HepG2 (cell line): ENCODE results near the gene OR11L1. TPM values are rescaled to one million over a fixed set of nuclear protein-coding genes. Genes with fewer than 3 reads are reported as not detected.

Source experiments
- ATAC-seq: fragments of 200-7000 bp; cut with Tn5 transposase; 3 replicates; pipeline ENCODE4 v1.9.1; 2020; ENCODE audit warnings: mild to moderate bottlenecking, moderate library complexity
- Bru-seq: library from RNA; stranded (reverse); fragments of 400-500 nt; gene quantifications from one replicate; lab custom pipeline; 2021; lab: Mats Ljungman, UMichigan
- BruChase-seq, 2 experiments: library from RNA; stranded (reverse); fragments of 400-500 nt; gene quantifications; one replicate each; lab custom pipeline; 2021; lab: Mats Ljungman, UMichigan
- BruUV-seq: library from RNA; stranded (reverse); fragments of 400-500 nt; replicated peaks from 2 replicates; lab custom pipeline; 2021; lab: Mats Ljungman, UMichigan
- CTCF ChIA-PET: fragments of 300-600 bp; formaldehyde crosslinking; extraction: SDS; loops from one replicate; lab custom pipeline; 2021; ENCODE audit warnings: low total read pairs, inconsistent platforms, low intra/inter-chr PET ratio; lab: Yijun Ruan, JAX
- POLR2A ChIA-PET: fragments of 350-600 bp; sonication (Branson Sonifier 250); formaldehyde crosslinking; loops from one replicate; lab custom pipeline; 2020; ENCODE audit warnings: antibody characterized with exemption, inconsistent platforms; lab: Yijun Ruan, JAX
- DNase-seq: peaks from one replicate; pipeline ENCODE4 v3.0.0-alpha.2; 2015; ENCODE audit warnings: low spot score
- FAIRE-seq: peaks from 3 replicates; lab custom pipeline; 2011; peaks lifted over from hg19 to GRCh38; lab: Jason Lieb, UNC
- H2AFZ ChIP-seq: one replicate; pipeline ENCODE4 v1.6.1; 2011; ENCODE audit warnings: low read length, inconsistent platforms
- H3K27ac ChIP-seq: fragments of 300-600 bp; 3 replicates; pipeline ENCODE4 v1.8.0; 2011; ENCODE audit warnings: mixed run types, mild to moderate bottlenecking, mixed read lengths, low read length, inconsistent platforms; ENCODE audit not compliant: insufficient read depth; ENCODE audit errors: extremely low read length
- H3K27me3 ChIP-seq, 2 experiments: fragments of 200-600 bp in 1 of 2; 2 replicates in 1 of 2; 3 replicates in 1 of 2; pipeline versions ENCODE4 v1.6.0 to v1.8.0; 2011; ENCODE audit warnings: low read length in 2 of 2, mild to moderate bottlenecking in 2 of 2, moderate library complexity in 2 of 2, inconsistent platforms in 1 of 2; ENCODE audit not compliant: insufficient read depth in 2 of 2, control insufficient read depth in 1 of 2
- H3K36me3 ChIP-seq, 2 experiments: fragments of 200-600 bp in 1 of 2; replicated peaks in 1 of 2; 2 replicates in 1 of 2; 3 replicates in 1 of 2; pipeline versions ENCODE4 v1.5.1 to v1.8.0; 2011; ENCODE audit warnings: low read length in 2 of 2, inconsistent platforms in 1 of 2; ENCODE audit not compliant: insufficient read depth in 2 of 2, control insufficient read depth in 1 of 2
- H3K4me1 ChIP-seq: 2 replicates; pipeline ENCODE4 v1.5.1; 2012; ENCODE audit warnings: low read length, inconsistent platforms; ENCODE audit not compliant: insufficient read depth
- H3K4me2 ChIP-seq: 2 replicates; pipeline ENCODE4 v1.6.0; 2011; ENCODE audit warnings: low read depth, low read length, inconsistent platforms
- H3K4me3 ChIP-seq, 3 experiments: fragments of 200-600 bp in 1 of 3; sonication (generic), shearing (Covaris generic) in 1 of 3; replicated peaks in 1 of 3; 2 replicates each; pipeline ENCODE4 v1.5.1; 2011 to 2016; ENCODE audit warnings: low read length in 3 of 3, inconsistent platforms in 2 of 3, low read depth in 2 of 3, mild to moderate bottlenecking in 2 of 3, control low read depth in 1 of 3, mixed read lengths in 1 of 3; ENCODE audit not compliant: insufficient read depth in 1 of 3
- H3K79me2 ChIP-seq: one replicate; pipeline ENCODE4 v1.6.1; 2011; ENCODE audit warnings: low read length, inconsistent platforms; ENCODE audit not compliant: insufficient read depth
- H3K9ac ChIP-seq: 2 replicates; pipeline ENCODE4 v1.6.0; 2011; ENCODE audit warnings: mild to moderate bottlenecking, low read depth, low read length, inconsistent platforms; ENCODE audit not compliant: insufficient read depth
- H3K9me3 ChIP-seq: 2 replicates; pipeline ENCODE4 v1.5.1; 2012; ENCODE audit warnings: mild to moderate bottlenecking, low read length
- H4K20me1 ChIP-seq: 2 replicates; pipeline ENCODE4 v1.6.0; 2011; ENCODE audit warnings: inconsistent platforms, mild to moderate bottlenecking, low read length, moderate library complexity; ENCODE audit not compliant: insufficient read depth
- DR1 ChIP-seq: sonication (generic); formaldehyde crosslinking; IDR thresholded peaks from 2 replicates; pipeline ENCODE4 v1.8.0; 2021; ENCODE audit warnings: mild to moderate bottlenecking, missing genetic modification reagents, inconsistent platforms
- XRCC5 ChIP-seq: fragments of 200-400 bp; formaldehyde crosslinking; optimal IDR thresholded peaks from 2 replicates; pipeline ENCODE3; 2017; ENCODE audit warnings: mild to moderate bottlenecking, low read length
- ZSCAN31 ChIP-seq: sonication (generic); formaldehyde crosslinking; IDR thresholded peaks from 2 replicates; pipeline ENCODE4 v1.5.0; 2020; ENCODE audit warnings: low read depth, mild to moderate bottlenecking, missing genetic modification reagents
- WGBS: methylation state at CpG from one replicate; pipeline ENCODE4 v1.1.6; 2017; ENCODE audit warnings: low lambda C conversion rate; 5-methylcytosine and 5-hydroxymethylcytosine counted together
- in situ Hi-C: cut with HindIII; loops from 2 replicates; pipeline ENCODE4 v1.10.0; 2017; ENCODE audit warnings: low pct_unique_long_range_greater_than_20kb; ENCODE audit not compliant: extremely low pct_ligation_motif_present
- intact Hi-C: fragments of 100-400 bp; cut with micrococcal nuclease; formaldehyde crosslinking; loops from one replicate; pipeline ENCODE4 v1.10.0; 2022; ENCODE audit not compliant: unreplicated experiment
- long read RNA-seq, 2 experiments: library from RNA in 1 of 2; library from polyadenylated mRNA in 1 of 2; stranded (forward) in 1 of 2; unstranded in 1 of 2; transcript quantifications; one replicate each; pipeline ENCODE4 v2.0.0, GENCODE V29; 2019 to 2022
- polyA minus RNA-seq, 3 experiments: library from RNA; depleted of rRNA, polyadenylated mRNA; stranded (reverse); fragments of >200 nt; gene quantifications; 2 replicates each; pipeline ENCODE4 v1.2.3, GENCODE V29; 2011; ENCODE audit warnings: low replicate concordance in 1 of 3
- polyA plus RNA-seq, 8 experiments: library from polyadenylated mRNA; depleted of rRNA in 3 of 8; stranded (reverse) in 7 of 8; unstranded in 1 of 8; fragments of >200 nt; fragmentation: Illumina TruSeq in 4 of 8; extraction: Trizol in 4 of 8; gene quantifications; 2 replicates each; pipeline versions ENCODE4 v1.2.1 to v1.2.3, GENCODE V29; 2011 to 2016; ENCODE audit warnings: low read depth in 4 of 8, missing spikeins in 1 of 8, mixed read lengths in 1 of 8; ENCODE audit not compliant: insufficient read depth in 1 of 8
- total RNA-seq, 5 experiments: library from RNA; depleted of rRNA; stranded (reverse); fragments of >200 nt; fragmentation: Illumina TruSeq; extraction: Trizol; gene quantifications; 2 replicates each; pipeline ENCODE4 v1.2.3, GENCODE V29; 2016; ENCODE audit warnings: low read depth in 1 of 5
- TF ChIP-seq, protein P1 (sequence below): sonication (generic); formaldehyde crosslinking; IDR thresholded peaks from 2 replicates; pipeline ENCODE4 v1.5.0; 2020; ENCODE audit warnings: mild to moderate bottlenecking, missing genetic modification reagents, borderline replicate concordance
- TF ChIP-seq, protein P2 (sequence below): sonication (generic); formaldehyde crosslinking; IDR thresholded peaks from 2 replicates; pipeline ENCODE4 v1.9.0; 2021; ENCODE audit warnings: missing genetic modification reagents, borderline replicate concordance
- TF ChIP-seq, protein P3 (sequence below): sonication (generic); formaldehyde crosslinking; IDR thresholded peaks from 2 replicates; pipeline ENCODE4 v1.8.0; 2022; ENCODE audit warnings: missing genetic modification reagents, mild to moderate bottlenecking, borderline replicate concordance

The OR11L1 gene, protein sequence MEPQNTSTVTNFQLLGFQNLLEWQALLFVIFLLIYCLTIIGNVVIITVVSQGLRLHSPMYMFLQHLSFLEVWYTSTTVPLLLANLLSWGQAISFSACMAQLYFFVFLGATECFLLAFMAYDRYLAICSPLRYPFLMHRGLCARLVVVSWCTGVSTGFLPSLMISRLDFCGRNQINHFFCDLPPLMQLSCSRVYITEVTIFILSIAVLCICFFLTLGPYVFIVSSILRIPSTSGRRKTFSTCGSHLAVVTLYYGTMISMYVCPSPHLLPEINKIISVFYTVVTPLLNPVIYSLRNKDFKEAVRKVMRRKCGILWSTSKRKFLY
- total RNA-seq (2016; rRNA removed; fragmentation: Illumina TruSeq; extraction: Trizol) (not detected in 2 replicates), polyA plus RNA-seq (2011; rRNA removed) (not detected in 2 replicates), polyA minus RNA-seq (2011; rRNA and poly(A)+ RNA removed; ENCODE audit: low replicate concordance) (not detected in 2 replicates), Bru-seq, nascent RNA (not detected), BruChase-seq, experiment 1, labeled RNA remaining after a 6-hour chase (not detected), BruChase-seq, experiment 2, labeled RNA remaining after a 2-hour chase (not detected)
- not detected in 2 replicates for total RNA-seq (2016; cell fraction: cytosol; rRNA removed; fragmentation: Illumina TruSeq; extraction: Trizol; ENCODE audit: low read depth)
- not detected in 2 replicates for total RNA-seq (2016; cell fraction: insoluble cytoplasmic fraction; rRNA removed; fragmentation: Illumina TruSeq; extraction: Trizol)
- not detected in 2 replicates for total RNA-seq (2016; cell fraction: membrane; rRNA removed; fragmentation: Illumina TruSeq; extraction: Trizol)
- not detected in 2 replicates for total RNA-seq (2016; cell fraction: nucleus; rRNA removed; fragmentation: Illumina TruSeq; extraction: Trizol)
- not detected in 2 replicates for polyA plus RNA-seq (2011; cell fraction: cytosol; rRNA removed)
- polyA plus RNA-seq (2011; cell fraction: nucleus; rRNA removed), result not detected in 2 replicates
- polyA plus RNA-seq (2012), result not detected in 2 replicates
- polyA plus RNA-seq (2016; cell fraction: cytosol; fragmentation: Illumina TruSeq; extraction: Trizol; ENCODE audit: low read depth), result not detected in 2 replicates
- polyA plus RNA-seq (2016; cell fraction: insoluble cytoplasmic fraction; fragmentation: Illumina TruSeq; extraction: Trizol; ENCODE audit: low read depth), result not detected in 2 replicates
- not detected in 2 replicates for polyA plus RNA-seq (2016; cell fraction: membrane; fragmentation: Illumina TruSeq; extraction: Trizol; ENCODE audit: low read depth)
- polyA plus RNA-seq (2016; cell fraction: nucleus; fragmentation: Illumina TruSeq; extraction: Trizol; ENCODE audit: insufficient read depth, low read depth), result not detected in 2 replicates
- not detected in 2 replicates for polyA minus RNA-seq (2011; cell fraction: cytosol; rRNA and poly(A)+ RNA removed)
- not detected in 2 replicates for polyA minus RNA-seq (2011; cell fraction: nucleus; rRNA and poly(A)+ RNA removed)
- long read RNA-seq, experiment 1, result 0 reads
- long read RNA-seq, experiment 2, result 0 reads

DNA sequence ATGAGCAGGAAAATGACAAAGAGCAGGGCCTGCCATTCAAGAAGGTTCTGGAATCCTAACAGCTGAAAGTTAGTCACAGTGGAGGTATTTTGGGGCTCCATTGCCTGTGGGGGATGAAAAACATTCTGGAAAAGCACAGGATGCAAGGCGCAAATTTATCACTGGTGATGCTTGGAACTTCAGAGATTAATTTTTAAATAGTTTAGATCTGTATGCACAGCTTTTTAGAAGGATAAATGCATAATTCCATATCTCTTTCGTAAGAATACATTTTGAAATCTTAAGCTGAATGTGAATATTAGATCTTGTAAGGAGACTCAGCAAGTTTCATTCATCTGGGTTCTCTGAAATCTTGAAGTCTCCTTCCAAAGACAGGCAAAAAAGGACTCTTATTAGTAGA is at the start of gene OR11L1:
Gene OR11L1 (minus strand): TSS at position 101 of the 400 bp plus-strand sequence. CDS start 0 bp downstream, at position 101.
- no peaks in the 10 kb centered on the region for H4K20me1 ChIP-seq
- ATAC-seq, result no peak
- no peaks in the 10 kb centered on the region; a peak in 1 of 5 replicates for H3K27me3 ChIP-seq
- CTCF ChIA-PET, result no interaction called here
- POLR2A ChIA-PET, result no interaction called here
- H3K79me2 ChIP-seq, result no peaks in the 10 kb centered on the region
- no TSS peak for BruUV-seq
- 27% methylated on average over 2 of the region's 2 CpGs for WGBS
- H2AFZ ChIP-seq, result no peak within 1 kb of the TSS
- no peaks in the 10 kb centered on the region for H3K4me1 ChIP-seq
- no peak within 1 kb of the TSS for H3K27ac ChIP-seq
- intact Hi-C loops (no loop called here), in situ Hi-C loops (no loop called here)
- no peak for FAIRE-seq
- H3K36me3 ChIP-seq, result no peaks in the 10 kb centered on the region
- H3K9ac ChIP-seq, result no peak within 1 kb of the TSS
- no peaks in the 10 kb centered on the region for H3K9me3 ChIP-seq
- H3K4me3 ChIP-seq, result no peak within 1 kb of the TSS
- H3K4me2 ChIP-seq, result no peak within 1 kb of the TSS
- DNase-seq, result no peak
- TF ChIP-seq, protein P1, sequence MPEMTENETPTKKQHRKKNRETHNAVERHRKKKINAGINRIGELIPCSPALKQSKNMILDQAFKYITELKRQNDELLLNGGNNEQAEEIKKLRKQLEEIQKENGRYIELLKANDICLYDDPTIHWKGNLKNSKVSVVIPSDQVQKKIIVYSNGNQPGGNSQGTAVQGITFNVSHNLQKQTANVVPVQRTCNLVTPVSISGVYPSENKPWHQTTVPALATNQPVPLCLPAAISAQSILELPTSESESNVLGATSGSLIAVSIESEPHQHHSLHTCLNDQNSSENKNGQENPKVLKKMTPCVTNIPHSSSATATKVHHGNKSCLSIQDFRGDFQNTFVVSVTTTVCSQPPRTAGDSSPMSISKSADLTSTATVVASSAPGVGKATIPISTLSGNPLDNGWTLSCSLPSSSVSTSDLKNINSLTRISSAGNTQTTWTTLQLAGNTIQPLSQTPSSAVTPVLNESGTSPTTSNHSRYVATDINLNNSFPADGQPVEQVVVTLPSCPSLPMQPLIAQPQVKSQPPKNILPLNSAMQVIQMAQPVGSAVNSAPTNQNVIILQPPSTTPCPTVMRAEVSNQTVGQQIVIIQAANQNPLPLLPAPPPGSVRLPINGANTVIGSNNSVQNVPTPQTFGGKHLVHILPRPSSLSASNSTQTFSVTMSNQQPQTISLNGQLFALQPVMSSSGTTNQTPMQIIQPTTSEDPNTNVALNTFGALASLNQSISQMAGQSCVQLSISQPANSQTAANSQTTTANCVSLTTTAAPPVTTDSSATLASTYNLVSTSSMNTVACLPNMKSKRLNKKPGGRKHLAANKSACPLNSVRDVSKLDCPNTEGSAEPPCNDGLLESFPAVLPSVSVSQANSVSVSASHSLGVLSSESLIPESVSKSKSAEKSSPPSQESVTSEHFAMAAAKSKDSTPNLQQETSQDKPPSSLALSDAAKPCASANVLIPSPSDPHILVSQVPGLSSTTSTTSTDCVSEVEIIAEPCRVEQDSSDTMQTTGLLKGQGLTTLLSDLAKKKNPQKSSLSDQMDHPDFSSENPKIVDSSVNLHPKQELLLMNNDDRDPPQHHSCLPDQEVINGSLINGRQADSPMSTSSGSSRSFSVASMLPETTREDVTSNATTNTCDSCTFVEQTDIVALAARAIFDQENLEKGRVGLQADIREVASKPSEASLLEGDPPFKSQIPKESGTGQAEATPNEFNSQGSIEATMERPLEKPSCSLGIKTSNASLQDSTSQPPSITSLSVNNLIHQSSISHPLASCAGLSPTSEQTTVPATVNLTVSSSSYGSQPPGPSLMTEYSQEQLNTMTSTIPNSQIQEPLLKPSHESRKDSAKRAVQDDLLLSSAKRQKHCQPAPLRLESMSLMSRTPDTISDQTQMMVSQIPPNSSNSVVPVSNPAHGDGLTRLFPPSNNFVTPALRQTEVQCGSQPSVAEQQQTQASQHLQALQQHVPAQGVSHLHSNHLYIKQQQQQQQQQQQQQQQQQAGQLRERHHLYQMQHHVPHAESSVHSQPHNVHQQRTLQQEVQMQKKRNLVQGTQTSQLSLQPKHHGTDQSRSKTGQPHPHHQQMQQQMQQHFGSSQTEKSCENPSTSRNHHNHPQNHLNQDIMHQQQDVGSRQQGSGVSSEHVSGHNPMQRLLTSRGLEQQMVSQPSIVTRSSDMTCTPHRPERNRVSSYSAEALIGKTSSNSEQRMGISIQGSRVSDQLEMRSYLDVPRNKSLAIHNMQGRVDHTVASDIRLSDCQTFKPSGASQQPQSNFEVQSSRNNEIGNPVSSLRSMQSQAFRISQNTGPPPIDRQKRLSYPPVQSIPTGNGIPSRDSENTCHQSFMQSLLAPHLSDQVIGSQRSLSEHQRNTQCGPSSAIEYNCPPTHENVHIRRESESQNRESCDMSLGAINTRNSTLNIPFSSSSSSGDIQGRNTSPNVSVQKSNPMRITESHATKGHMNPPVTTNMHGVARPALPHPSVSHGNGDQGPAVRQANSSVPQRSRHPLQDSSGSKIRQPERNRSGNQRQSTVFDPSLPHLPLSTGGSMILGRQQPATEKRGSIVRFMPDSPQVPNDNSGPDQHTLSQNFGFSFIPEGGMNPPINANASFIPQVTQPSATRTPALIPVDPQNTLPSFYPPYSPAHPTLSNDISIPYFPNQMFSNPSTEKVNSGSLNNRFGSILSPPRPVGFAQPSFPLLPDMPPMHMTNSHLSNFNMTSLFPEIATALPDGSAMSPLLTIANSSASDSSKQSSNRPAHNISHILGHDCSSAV (CRISPR knock-in tag), result no peak
- TF ChIP-seq, protein P2, sequence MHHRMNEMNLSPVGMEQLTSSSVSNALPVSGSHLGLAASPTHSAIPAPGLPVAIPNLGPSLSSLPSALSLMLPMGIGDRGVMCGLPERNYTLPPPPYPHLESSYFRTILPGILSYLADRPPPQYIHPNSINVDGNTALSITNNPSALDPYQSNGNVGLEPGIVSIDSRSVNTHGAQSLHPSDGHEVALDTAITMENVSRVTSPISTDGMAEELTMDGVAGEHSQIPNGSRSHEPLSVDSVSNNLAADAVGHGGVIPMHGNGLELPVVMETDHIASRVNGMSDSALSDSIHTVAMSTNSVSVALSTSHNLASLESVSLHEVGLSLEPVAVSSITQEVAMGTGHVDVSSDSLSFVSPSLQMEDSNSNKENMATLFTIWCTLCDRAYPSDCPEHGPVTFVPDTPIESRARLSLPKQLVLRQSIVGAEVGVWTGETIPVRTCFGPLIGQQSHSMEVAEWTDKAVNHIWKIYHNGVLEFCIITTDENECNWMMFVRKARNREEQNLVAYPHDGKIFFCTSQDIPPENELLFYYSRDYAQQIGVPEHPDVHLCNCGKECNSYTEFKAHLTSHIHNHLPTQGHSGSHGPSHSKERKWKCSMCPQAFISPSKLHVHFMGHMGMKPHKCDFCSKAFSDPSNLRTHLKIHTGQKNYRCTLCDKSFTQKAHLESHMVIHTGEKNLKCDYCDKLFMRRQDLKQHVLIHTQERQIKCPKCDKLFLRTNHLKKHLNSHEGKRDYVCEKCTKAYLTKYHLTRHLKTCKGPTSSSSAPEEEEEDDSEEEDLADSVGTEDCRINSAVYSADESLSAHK, result no peak
- TF ChIP-seq XRCC5 (no peak), DR1 (CRISPR knock-in tag) (no peak), ZSCAN31 (no peak)
- TF ChIP-seq, protein P3, sequence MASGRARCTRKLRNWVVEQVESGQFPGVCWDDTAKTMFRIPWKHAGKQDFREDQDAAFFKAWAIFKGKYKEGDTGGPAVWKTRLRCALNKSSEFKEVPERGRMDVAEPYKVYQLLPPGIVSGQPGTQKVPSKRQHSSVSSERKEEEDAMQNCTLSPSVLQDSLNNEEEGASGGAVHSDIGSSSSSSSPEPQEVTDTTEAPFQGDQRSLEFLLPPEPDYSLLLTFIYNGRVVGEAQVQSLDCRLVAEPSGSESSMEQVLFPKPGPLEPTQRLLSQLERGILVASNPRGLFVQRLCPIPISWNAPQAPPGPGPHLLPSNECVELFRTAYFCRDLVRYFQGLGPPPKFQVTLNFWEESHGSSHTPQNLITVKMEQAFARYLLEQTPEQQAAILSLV (CRISPR knock-in tag), result no peak
